Measurements from ENCODE around the gene ABCG4. TPM values are rescaled to one million over a fixed set of nuclear protein-coding genes. Genes with fewer than 3 reads are reported as not detected.

The ABCG4 gene
- total and polyA plus RNA-seq, 9 of the 15 experiments (the other 6 are each of a cell fraction or from before 2014, with no cell fraction given) = 0.03 to 0.11 (median 0.07) TPM; not detected in 4

DNA sequence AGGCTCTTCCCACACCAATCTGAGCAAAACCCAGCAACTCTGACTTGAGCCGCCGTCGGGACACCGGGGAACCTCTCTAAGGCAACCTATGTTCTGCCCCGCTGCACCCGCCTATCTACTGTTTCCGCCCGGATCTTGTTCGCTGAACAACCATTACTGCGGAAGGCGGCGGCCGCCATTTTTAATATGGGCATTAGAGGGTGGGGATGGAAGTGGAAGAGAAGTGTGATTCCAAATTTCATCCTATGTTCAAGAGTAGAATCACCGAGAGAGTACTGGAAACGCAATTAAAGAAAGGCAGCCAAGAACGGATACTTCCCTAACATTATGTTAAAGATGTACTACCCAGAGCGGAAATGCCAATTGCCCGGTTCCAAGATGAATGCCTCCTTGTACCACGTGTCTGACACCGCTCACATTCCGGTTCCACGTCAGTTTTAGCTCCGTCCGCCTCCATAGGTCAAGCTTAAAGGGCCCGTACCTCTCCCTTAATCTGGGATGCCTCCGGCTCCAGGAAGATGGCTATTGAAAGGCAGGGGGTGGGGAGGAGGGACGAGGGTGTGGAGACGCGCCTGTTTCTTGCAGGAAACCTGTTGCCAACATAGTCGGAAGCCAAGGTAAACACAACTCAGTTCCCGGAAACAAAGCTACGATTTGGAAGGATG lies 47.0 kb upstream of the ABCG4 start, which contains the start of gene DPAGT1 (continued):
- no peak; the same call in 1 of the 2 replicates for TF ChIP-seq SIN3B (IDR thresholded peaks at IDR 0.05; ENCODE audit: low read depth)
- TF ChIP-seq GTF2A2 (tag; IDR thresholded peaks at IDR 0.05) = no peak
- TF ChIP-seq, protein P1, sequence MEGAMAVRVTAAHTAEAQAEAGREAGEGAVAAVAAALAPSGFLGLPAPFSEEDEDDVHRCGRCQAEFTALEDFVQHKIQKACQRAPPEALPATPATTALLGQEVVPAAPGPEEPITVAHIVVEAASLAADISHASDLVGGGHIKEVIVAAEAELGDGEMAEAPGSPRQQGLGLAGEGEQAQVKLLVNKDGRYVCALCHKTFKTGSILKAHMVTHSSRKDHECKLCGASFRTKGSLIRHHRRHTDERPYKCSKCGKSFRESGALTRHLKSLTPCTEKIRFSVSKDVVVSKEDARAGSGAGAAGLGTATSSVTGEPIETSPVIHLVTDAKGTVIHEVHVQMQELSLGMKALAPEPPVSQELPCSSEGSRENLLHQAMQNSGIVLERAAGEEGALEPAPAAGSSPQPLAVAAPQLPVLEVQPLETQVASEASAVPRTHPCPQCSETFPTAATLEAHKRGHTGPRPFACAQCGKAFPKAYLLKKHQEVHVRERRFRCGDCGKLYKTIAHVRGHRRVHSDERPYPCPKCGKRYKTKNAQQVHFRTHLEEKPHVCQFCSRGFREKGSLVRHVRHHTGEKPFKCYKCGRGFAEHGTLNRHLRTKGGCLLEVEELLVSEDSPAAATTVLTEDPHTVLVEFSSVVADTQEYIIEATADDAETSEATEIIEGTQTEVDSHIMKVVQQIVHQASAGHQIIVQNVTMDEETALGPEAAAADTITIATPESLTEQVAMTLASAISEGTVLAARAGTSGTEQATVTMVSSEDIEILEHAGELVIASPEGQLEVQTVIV (CRISPR knock-in tag; IDR thresholded peaks at IDR 0.05; ENCODE audit: borderline replicate concordance) = no peak
- TF ChIP-seq, protein P2, sequence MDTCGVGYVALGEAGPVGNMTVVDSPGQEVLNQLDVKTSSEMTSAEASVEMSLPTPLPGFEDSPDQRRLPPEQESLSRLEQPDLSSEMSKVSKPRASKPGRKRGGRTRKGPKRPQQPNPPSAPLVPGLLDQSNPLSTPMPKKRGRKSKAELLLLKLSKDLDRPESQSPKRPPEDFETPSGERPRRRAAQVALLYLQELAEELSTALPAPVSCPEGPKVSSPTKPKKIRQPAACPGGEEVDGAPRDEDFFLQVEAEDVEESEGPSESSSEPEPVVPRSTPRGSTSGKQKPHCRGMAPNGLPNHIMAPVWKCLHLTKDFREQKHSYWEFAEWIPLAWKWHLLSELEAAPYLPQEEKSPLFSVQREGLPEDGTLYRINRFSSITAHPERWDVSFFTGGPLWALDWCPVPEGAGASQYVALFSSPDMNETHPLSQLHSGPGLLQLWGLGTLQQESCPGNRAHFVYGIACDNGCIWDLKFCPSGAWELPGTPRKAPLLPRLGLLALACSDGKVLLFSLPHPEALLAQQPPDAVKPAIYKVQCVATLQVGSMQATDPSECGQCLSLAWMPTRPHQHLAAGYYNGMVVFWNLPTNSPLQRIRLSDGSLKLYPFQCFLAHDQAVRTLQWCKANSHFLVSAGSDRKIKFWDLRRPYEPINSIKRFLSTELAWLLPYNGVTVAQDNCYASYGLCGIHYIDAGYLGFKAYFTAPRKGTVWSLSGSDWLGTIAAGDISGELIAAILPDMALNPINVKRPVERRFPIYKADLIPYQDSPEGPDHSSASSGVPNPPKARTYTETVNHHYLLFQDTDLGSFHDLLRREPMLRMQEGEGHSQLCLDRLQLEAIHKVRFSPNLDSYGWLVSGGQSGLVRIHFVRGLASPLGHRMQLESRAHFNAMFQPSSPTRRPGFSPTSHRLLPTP (IDR thresholded peaks at IDR 0.05; ENCODE audit: borderline replicate concordance, extremely low read depth, insufficient read length) = no peak
- no peak for TF ChIP-seq RHOXF2B (CRISPR knock-in tag; conservative IDR thresholded peaks at IDR 0.05)
- no peak for TF ChIP-seq PHB2 (IDR thresholded peaks at IDR 0.05; ENCODE audit: low read depth)
- TF ChIP-seq HNRNPH1 (optimal IDR thresholded peaks at IDR 0.05; ENCODE audit: low read depth, low read length) = no peak
- no peak for TF ChIP-seq ZNF347 (CRISPR knock-in tag; IDR thresholded peaks at IDR 0.05; ENCODE audit: low read depth)
- TF ChIP-seq, protein P3, sequence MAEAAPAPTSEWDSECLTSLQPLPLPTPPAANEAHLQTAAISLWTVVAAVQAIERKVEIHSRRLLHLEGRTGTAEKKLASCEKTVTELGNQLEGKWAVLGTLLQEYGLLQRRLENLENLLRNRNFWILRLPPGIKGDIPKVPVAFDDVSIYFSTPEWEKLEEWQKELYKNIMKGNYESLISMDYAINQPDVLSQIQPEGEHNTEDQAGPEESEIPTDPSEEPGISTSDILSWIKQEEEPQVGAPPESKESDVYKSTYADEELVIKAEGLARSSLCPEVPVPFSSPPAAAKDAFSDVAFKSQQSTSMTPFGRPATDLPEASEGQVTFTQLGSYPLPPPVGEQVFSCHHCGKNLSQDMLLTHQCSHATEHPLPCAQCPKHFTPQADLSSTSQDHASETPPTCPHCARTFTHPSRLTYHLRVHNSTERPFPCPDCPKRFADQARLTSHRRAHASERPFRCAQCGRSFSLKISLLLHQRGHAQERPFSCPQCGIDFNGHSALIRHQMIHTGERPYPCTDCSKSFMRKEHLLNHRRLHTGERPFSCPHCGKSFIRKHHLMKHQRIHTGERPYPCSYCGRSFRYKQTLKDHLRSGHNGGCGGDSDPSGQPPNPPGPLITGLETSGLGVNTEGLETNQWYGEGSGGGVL (CRISPR knock-in tag; IDR thresholded peaks at IDR 0.05) = no peak
- TF ChIP-seq, protein P4, sequence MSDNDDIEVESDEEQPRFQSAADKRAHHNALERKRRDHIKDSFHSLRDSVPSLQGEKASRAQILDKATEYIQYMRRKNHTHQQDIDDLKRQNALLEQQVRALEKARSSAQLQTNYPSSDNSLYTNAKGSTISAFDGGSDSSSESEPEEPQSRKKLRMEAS (CRISPR knock-in tag; IDR thresholded peaks at IDR 0.05) = peak; percentile 90
- TF ChIP-seq ZC3H8 (IDR thresholded peaks at IDR 0.05) = no peak
- TF ChIP-seq NR1H2 (CRISPR knock-in tag; IDR thresholded peaks at IDR 0.05) = 0 out of 2 replicates have a peak, but pooled peaks have one; percentile 38
- TF ChIP-seq ETV5 (CRISPR knock-in tag; IDR thresholded peaks at IDR 0.05; ENCODE audit: low read depth) = peak; percentile 69; the same call in 1 of the 2 replicates
- no peak for TF ChIP-seq HDGF (IDR thresholded peaks at IDR 0.05)
- TF ChIP-seq CBX8 (IDR thresholded peaks at IDR 0.05; ENCODE audit: borderline replicate concordance, extremely low read depth, low read depth, low read length, poor library complexity, severe bottlenecking) = no peak
- TF ChIP-seq PRPF4 (IDR thresholded peaks at IDR 0.05; ENCODE audit: insufficient read depth, low read depth, low read length, poor library complexity, severe bottlenecking) = no peak
- TF ChIP-seq ZBED1 (IDR thresholded peaks at IDR 0.05) = no peak
- TF ChIP-seq FOXK2 (conservative IDR thresholded peaks at IDR 0.05 in 1 of 2, IDR thresholded peaks at IDR 0.05 in 1 of 2; ENCODE audit: low read depth in 2 of 2) = peak; percentile 59 to 80; a peak in 3 of 4 replicates
- no peak for TF ChIP-seq ZNF212 (CRISPR knock-in tag; IDR thresholded peaks at IDR 0.05)
- TF ChIP-seq MCM3 (IDR thresholded peaks at IDR 0.05) = no peak
- TF ChIP-seq ZNF436 (CRISPR knock-in tag; IDR thresholded peaks at IDR 0.05) = no peak
- TF ChIP-seq ARHGAP35 (IDR thresholded peaks at IDR 0.05; ENCODE audit: partially characterized antibody) = no peak
